Measurements from ENCODE around the gene MCC.

The MCC gene

GRCh38 chr5:113026211-113026610, 462.0 kb downstream of the MCC start:
- TF ChIP-seq CTCF (IDR thresholded peaks at IDR 0.05; ENCODE audit: borderline replicate concordance, insufficient read depth, low read depth, low read length): no peak
- no peak overlapping the region for H3K4me3 ChIP-seq (ENCODE audit: low read depth, low read length)

- no peak for TF ChIP-seq CTCF (IDR thresholded peaks at IDR 0.05; ENCODE audit: borderline replicate concordance, insufficient read depth, low read depth, low read length)
These were observed 462.7 kb downstream of the MCC start for GRCh38 chr5:113025596-113025995.

GRCh38 chr5:113024076-113024697, 464.1 kb downstream of the MCC start:
- TF ChIP-seq CTCF (IDR thresholded peaks at IDR 0.05; ENCODE audit: borderline replicate concordance, insufficient read depth, low read depth, low read length): no peak
- no peak overlapping the region for H3K4me3 ChIP-seq (ENCODE audit: low read depth, low read length)

More at GRCh38 chr5:113025596-113025995, 462.7 kb downstream of the MCC start:
- no peak overlapping the region for H3K4me3 ChIP-seq (ENCODE audit: low read depth, low read length)

GRCh38 chr5:113022661-113023060, 465.6 kb downstream of the MCC start:
- H3K4me3 ChIP-seq (ENCODE audit: low read depth, low read length): no peak overlapping the region

GRCh38 chr5:113020461-113021273, 467.6 kb downstream of the MCC start:
- no peak for TF ChIP-seq CTCF (IDR thresholded peaks at IDR 0.05; ENCODE audit: borderline replicate concordance, insufficient read depth, low read depth, low read length)
- H3K4me3 ChIP-seq (ENCODE audit: low read depth, low read length): no peak overlapping the region

More at GRCh38 chr5:113022661-113023060, 465.6 kb downstream of the MCC start:
- no peak for TF ChIP-seq CTCF (IDR thresholded peaks at IDR 0.05; ENCODE audit: borderline replicate concordance, insufficient read depth, low read depth, low read length)

- TF ChIP-seq CTCF (IDR thresholded peaks at IDR 0.05; ENCODE audit: borderline replicate concordance, insufficient read depth, low read depth, low read length): no peak
These were observed 470.2 kb downstream of the MCC start for GRCh38 chr5:113017881-113018635.

More at GRCh38 chr5:113017881-113018635, 470.2 kb downstream of the MCC start:
- no peak overlapping the region for H3K4me3 ChIP-seq (ENCODE audit: low read depth, low read length)
